Fibroblast of villous mesenchyme (primary cell): ENCODE measurements around the gene ACBD6. TPM values are rescaled to one million over a fixed set of nuclear protein-coding genes. Genes with fewer than 3 reads are reported as not detected.

Experiments
- DNase-seq: peaks from one replicate; pipeline ENCODE4 v3.0.0-alpha.2; 2010; ENCODE audit warnings: low read depth
- H3K4me3 ChIP-seq: 2 replicates; pipeline ENCODE4 v1.5.1; 2011; ENCODE audit warnings: low read depth, mild to moderate bottlenecking, low read length
- total RNA-seq: library from RNA; depleted of rRNA; stranded (reverse); fragments of >200 nt; gene quantifications from 2 replicates; pipeline ENCODE4 v1.2.3, GENCODE V29; 2012
- TF ChIP-seq, protein P1 (sequence below): IDR thresholded peaks from 2 replicates; pipeline ENCODE4 v1.5.1; 2012; ENCODE audit warnings: low read depth, mild to moderate bottlenecking, low read length; ENCODE audit not compliant: insufficient read depth

The ACBD6 gene
- total RNA-seq, 1 donor: 44.5 TPM

DNA sequence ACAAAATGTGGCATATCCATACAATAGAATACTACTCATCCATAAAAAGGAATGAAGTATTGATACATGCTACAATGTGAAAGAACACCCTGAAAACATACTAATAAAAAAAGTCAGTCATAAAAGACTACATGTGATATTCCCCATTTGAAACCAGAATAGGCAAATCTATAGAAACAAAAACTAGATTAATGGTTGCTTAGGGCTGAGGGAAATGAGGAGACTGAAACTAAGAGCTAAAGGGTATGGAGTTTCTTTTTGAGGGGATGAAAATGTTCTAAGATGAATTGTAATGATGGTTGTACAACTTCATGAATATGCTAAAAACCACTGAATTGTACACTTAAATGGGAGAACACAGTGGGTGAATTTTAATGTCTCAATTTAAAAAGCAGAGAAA lies 50.9 kb downstream of the ACBD6 start:
- no peak overlapping the region for H3K4me3 ChIP-seq
- TF ChIP-seq, protein P1, sequence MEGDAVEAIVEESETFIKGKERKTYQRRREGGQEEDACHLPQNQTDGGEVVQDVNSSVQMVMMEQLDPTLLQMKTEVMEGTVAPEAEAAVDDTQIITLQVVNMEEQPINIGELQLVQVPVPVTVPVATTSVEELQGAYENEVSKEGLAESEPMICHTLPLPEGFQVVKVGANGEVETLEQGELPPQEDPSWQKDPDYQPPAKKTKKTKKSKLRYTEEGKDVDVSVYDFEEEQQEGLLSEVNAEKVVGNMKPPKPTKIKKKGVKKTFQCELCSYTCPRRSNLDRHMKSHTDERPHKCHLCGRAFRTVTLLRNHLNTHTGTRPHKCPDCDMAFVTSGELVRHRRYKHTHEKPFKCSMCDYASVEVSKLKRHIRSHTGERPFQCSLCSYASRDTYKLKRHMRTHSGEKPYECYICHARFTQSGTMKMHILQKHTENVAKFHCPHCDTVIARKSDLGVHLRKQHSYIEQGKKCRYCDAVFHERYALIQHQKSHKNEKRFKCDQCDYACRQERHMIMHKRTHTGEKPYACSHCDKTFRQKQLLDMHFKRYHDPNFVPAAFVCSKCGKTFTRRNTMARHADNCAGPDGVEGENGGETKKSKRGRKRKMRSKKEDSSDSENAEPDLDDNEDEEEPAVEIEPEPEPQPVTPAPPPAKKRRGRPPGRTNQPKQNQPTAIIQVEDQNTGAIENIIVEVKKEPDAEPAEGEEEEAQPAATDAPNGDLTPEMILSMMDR: no peak
- DNase-seq: no peak

DNA sequence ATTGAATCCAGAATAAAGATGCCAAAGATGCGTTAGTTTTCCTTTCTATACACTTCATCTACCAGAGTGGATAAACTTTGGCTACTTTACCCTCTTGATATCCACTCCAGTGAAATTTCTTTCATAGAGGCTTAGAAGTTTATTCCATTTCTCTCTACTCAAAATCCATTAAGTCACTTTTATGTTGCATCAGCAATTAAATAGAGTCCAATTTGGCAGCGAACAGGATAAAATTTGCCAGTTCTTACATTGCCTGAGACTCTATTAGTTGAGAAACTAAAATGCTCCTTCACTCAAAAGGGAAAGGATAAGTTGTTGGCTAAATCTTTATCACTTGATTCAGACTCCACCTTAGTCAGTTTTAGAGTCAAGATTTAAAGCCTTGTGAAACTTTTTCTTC lies 57.9 kb downstream of the ACBD6 start:
- TF ChIP-seq, protein P1: no peak
- H3K4me3 ChIP-seq: no peak overlapping the region
- DNase-seq: no peak

DNA sequence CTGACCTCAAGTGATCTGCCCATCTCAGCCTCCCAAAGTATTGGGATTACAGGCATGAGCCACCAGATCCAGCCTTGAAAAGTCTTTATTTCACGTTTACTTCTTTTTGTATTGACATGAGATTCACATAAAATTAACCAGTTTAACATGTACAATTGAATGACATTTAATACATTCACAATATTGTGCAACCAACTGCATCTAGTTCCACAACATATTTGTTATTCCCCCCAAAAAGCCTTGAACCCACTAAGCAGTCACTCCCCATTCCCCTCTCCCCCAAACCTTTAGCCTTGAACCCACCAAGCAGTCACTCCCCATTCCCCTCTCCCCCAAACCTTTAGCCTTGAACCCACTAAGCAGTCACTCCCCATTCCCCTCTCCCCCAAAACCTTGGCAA lies 62.0 kb downstream of the ACBD6 start:
- H3K4me3 ChIP-seq: no peak overlapping the region
- TF ChIP-seq, protein P1: no peak
- DNase-seq: no peak

DNA sequence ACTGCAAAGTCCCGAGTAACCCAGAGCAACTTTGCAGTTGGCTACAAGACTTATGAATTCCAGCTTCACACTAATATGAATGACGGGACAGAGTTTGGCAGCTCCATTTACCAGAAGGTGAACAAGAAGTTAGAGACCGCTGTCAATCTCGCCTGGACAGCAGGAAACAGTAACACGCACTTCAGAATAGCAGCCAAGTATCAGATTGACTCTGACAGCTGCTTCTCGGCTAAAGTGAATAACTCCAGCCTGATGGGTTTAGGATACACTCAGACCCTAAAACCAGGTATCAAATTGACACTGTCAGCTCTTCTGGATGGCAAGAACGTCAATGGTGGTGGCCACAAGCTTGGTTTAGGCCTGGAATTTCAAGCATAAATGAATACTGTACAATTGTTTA lies 66.8 kb downstream of the ACBD6 start:
- no peak overlapping the region for H3K4me3 ChIP-seq
- no peak for DNase-seq
- TF ChIP-seq, protein P1: no peak

DNA sequence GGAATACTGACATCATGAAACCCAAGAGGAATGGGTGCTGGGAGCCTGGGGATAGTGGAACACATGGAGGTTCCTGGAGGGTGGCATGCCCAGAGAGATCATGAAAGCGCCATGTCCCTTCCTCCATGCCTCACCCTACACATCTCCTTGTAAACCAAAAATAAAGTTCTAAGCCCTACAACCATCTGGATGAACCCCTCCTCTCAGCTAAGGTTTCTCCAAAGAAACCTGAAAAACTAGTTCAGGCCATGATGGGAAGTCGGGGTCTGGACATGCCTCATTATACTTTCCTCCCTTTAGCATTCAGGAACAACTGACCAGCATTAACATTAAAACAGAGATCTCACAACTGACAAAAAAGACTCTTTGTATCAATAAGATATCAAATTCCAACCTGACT lies 68.5 kb downstream of the ACBD6 start:
- H3K4me3 ChIP-seq: no peak overlapping the region
- no peak for DNase-seq
- TF ChIP-seq, protein P1: no peak

DNA sequence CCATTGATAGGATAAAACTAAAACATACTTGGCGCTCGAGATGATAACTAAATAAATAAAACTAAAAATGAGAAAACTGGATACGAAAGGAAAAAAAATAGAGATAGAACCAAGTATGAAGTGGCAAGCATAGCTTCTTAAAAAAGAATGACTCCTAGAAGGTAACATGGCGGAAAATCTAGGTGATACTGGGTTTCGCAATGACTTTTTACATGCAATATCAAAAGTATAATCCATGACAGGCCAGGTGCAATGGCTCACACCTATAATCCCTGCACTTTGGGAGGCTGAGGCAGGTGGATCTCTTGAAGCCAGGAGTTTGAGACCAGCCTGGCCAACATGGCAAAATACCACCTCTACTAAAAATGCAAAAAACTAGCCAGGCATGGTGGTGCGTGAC lies 70.7 kb downstream of the ACBD6 start:
- DNase-seq: no peak
- TF ChIP-seq, protein P1: no peak
- H3K4me3 ChIP-seq: no peak overlapping the region
